ENCODE measurements around the gene MSL2.
"Not testable (repeated sequence)": the region's sequence is repeated elsewhere in the genome, so short reads cannot be mapped to it uniquely, and the experiment has no call there.

Gene MSL2

DNA sequence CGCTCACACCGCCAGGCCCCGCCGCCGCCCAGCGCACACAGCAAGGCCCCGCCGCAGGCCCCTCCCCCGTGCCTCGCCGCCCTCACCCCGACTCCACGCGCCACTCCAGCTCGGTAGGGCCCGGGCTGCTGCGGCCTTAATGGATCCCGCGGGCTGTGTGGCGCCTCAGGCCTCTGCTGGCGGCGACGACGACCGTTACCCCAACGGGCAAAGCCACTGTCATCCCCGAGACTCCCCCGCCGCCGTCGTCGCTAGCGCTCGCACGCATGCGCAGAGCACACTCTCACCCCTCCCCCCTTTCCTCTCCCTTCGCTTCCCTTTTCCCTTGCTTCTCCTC is at the start of gene MSL2:
Gene MSL2 (minus strand): TSS at position 272 of the 337 bp plus-strand sequence. CDS start 1,222 bp downstream, outside the sequence.
- H3K27ac ChIP-seq = peak within 1 kb of the TSS; percentile 98
- DNase-seq (ENCODE audit: low read depth, low spot score) = no peak

- no peak overlapping the region for H3K27ac ChIP-seq
- no peak for DNase-seq (ENCODE audit: low read depth, low spot score)
These were observed 49.6 kb upstream of the MSL2 start for GRCh38 chr3:136245691-136246090.

GRCh38 chr3:136239094-136239493 is 43.0 kb upstream of the MSL2 start:
- H3K27ac ChIP-seq = no peak overlapping the region
- no peak for DNase-seq (ENCODE audit: low read depth, low spot score)

DNA sequence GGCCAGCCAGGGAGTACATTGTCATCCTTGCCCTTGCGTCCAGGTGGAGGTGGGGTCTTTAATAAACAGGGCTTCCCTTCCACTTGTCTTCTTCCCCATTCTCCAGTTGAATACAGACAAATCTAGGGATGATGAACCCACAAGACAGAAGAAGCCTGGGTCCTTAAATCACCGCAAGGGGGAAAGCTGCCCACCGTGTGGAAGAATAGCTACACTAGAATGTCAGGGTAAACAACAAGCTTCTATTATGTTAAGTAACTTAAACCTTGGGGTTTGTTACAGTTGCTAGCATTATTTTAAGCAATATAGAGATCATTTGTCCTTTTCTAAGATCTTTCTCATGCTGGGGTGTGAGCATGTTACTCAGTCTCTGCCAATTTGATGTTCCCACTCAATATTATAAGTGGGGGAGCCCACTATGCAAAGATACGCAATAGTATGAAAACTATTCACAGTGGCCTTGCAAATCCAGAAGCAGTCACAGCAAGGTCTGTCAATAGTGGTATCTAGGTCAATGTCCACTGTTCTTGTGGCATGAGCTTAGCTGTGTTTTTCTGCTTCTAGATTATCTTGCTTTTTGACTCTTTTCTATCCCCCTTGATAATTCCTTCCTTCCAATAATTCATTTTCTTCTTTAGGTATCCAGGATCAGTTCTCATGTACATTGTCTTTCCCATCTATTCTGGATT is 42.0 kb upstream of the MSL2 start:
- no peak for DNase-seq (ENCODE audit: low read depth, low spot score)
- no peak overlapping the region for H3K27ac ChIP-seq

- no peak for DNase-seq (ENCODE audit: low read depth, low spot score)
- H3K27ac ChIP-seq = no peak overlapping the region
These were observed 41.0 kb upstream of the MSL2 start for GRCh38 chr3:136237103-136237502.

- H3K27ac ChIP-seq = no peak overlapping the region
- no peak for DNase-seq (ENCODE audit: low read depth, low spot score)
These were observed 40.0 kb upstream of the MSL2 start for GRCh38 chr3:136236109-136236508.

GRCh38 chr3:136235545-136235944 is 39.4 kb upstream of the MSL2 start:
- H3K27ac ChIP-seq = no peak overlapping the region
- no peak for DNase-seq (ENCODE audit: low read depth, low spot score)

- DNase-seq (ENCODE audit: low read depth, low spot score) = no peak
- no peak overlapping the region for H3K27ac ChIP-seq
These were observed 36.3 kb upstream of the MSL2 start for GRCh38 chr3:136232413-136232812.

- H3K27ac ChIP-seq; DNase-seq (ENCODE audit: low read depth, low spot score): not testable (repeated sequence)
These were observed 26.6 kb upstream of the MSL2 start for GRCh38 chr3:136222746-136223145.

GRCh38 chr3:136211547-136211946 is 15.4 kb upstream of the MSL2 start:
- H3K27ac ChIP-seq = no peak overlapping the region
- DNase-seq (ENCODE audit: low read depth, low spot score) = no peak

- DNase-seq (ENCODE audit: low read depth, low spot score) = no peak
- no peak overlapping the region for H3K27ac ChIP-seq
These were observed 13.8 kb upstream of the MSL2 start for GRCh38 chr3:136209921-136210320.

- no peak for DNase-seq (ENCODE audit: low read depth, low spot score)
- H3K27ac ChIP-seq = no peak overlapping the region
These were observed 11.5 kb upstream of the MSL2 start for GRCh38 chr3:136207489-136208115.

DNA sequence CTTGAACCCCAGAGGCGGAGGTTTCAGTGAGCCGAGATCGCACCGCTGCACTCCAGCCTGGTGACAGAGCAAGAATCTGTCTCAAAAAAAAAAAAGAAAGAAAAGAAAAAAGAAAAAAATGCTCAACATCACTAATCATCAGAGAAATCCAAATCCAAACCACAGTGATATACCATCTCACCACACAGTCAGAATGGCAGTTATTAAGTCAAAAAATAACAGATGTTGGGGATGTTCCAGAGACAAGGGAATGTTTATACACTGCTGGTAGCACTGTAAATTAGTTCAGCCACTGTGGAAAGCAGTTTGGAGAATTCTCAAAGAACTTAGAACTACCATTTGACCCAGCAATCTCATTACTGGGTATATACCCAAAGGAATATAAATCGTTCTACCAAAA is 3.1 kb upstream of the MSL2 start:
- DNase-seq (ENCODE audit: low read depth, low spot score); H3K27ac ChIP-seq: not testable (repeated sequence)

GRCh38 chr3:136198462-136199078 is 2.4 kb upstream of the MSL2 start:
- not testable (repeated sequence) for H3K27ac ChIP-seq; DNase-seq (ENCODE audit: low read depth, low spot score)

GRCh38 chr3:136197159-136197793 is 1.1 kb upstream of the MSL2 start:
- DNase-seq (ENCODE audit: low read depth, low spot score) = no peak
- peak overlapping the region; percentile 98 for H3K27ac ChIP-seq

DNA sequence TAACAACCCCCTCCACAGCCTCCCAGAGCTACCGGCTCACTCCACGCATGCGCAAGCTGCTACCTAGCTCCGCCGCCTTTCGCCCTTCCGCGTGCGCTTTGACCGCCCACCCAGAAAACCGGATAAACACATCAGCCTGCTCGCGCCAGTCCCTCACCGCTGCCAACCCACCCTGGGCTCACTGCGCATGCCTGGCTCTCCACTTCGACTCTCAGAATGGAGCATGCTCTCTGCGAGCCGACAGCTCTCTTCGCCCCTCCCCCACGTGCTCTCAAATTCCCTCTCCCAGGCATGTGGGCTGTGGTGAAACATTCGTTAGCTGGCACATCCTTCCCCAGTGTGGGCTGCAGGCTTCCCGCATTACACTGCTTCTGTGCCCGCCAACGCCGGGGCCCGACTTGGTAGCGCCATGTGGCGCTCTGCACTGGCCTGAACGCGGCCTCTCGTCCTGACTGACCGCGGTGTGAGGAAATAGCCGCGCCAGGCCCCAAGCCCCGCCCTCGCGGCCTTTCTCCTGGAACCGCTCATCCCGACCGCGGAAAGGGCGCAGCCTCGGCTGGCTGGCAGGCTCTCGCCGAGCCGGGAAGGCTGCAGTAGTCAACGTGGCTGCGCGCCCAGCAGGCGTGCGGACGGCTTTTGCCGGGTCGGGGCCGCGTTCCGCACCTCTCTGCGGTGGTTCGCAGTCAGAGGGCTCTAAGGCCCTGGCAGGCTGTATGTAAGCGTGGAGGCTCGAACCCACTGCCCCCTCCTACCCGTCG is 445 bp upstream of the MSL2 start:
- peak; percentile 97 for DNase-seq (ENCODE audit: low read depth, low spot score)
- peak overlapping the region; percentile 98 for H3K27ac ChIP-seq

GRCh38 chr3:136195258-136196063 is 674 bp downstream of the MSL2 start:
- H3K27ac ChIP-seq = peak overlapping the region; percentile 98
- no peak for DNase-seq (ENCODE audit: low read depth, low spot score)

GRCh38 chr3:136194409-136195257 is 1.5 kb downstream of the MSL2 start:
- DNase-seq (ENCODE audit: low read depth, low spot score) = no peak
- peak overlapping the region; percentile 98 for H3K27ac ChIP-seq
